Right lobe of liver (tissue), 6 donors: ENCODE measurements around the gene HDAC10. TPM values are rescaled to one million over a fixed set of nuclear protein-coding genes. Genes with fewer than 3 reads are reported as not detected.

Experiments used
- ATAC-seq, 4 donors: fragments of 200-7000 bp; cut with Tn5 transposase; one replicate each; pipeline ENCODE4 v1.9.1; 2020; ENCODE audit warnings: mild to moderate bottlenecking in 4 of 4, moderate library complexity in 4 of 4
- DNase-seq, 3 donors: peaks; one replicate each; pipeline ENCODE4 v3.0.0-alpha.2; 2020
- H3K27ac ChIP-seq, 3 donors: fragments of 200-600 bp; one replicate each; pipeline ENCODE4 v1.8.0; 2022
- H3K27me3 ChIP-seq, 2 donors: fragments of 200-600 bp; one replicate each; pipeline ENCODE4 v1.8.0; 2022
- H3K36me3 ChIP-seq, 4 donors: fragments of 200-600 bp; sonication (generic) in 1 of 4; one replicate each; pipeline versions ENCODE4 v1.5.1 to v1.8.0; 2017 to 2022; ENCODE audit warnings: control low read depth in 1 of 4
- H3K4me1 ChIP-seq, 4 donors: fragments of 200-600 bp; sonication (generic) in 1 of 4; one replicate each; pipeline versions ENCODE4 v1.5.1 to v1.8.0; 2017 to 2022; ENCODE audit warnings: control low read depth in 1 of 4
- H3K4me3 ChIP-seq, 3 donors: fragments of 200-600 bp; one replicate each; pipeline ENCODE4 v1.8.0; 2022
- H3K9me3 ChIP-seq, 4 donors: fragments of 200-600 bp; sonication (generic) in 1 of 4; one replicate each; pipeline versions ENCODE4 v1.5.1 to v1.8.0; 2017 to 2022; ENCODE audit warnings: control low read depth in 1 of 4
- POLR2A ChIP-seq: fragments of 450-650 bp; IDR thresholded peaks from one replicate; pipeline ENCODE4 v1.6.1; 2017; ENCODE audit warnings: antibody characterized with exemption, mild to moderate bottlenecking
- WGBS: methylation state at CpG from one replicate; pipeline ENCODE4 v1.1.6; 2018; ENCODE audit warnings: low coverage, low lambda C conversion rate; ENCODE audit not compliant: insufficient coverage; ENCODE audit errors: missing lambda C conversion rate; 5-methylcytosine and 5-hydroxymethylcytosine counted together
- intact Hi-C, 2 donors: fragments of 100-400 bp; cut with DNase I; formaldehyde crosslinking; loops; one replicate each; pipeline versions ENCODE4 v1.11.2 to v1.14.1; 2022
- total RNA-seq, 6 experiments: library from RNA; depleted of rRNA in 2 of 6; stranded (reverse); fragments of >200 nt in 2 of 6; fragmentation: NEBNext Ultra II Directional in 3 of 6; extraction: Animal tissue kit (Norgen Biotek cat#: 25700) in 3 of 6; gene quantifications; one replicate each; pipeline versions ENCODE4 v1.1.0 to v1.2.4, GENCODE V29; 2016 to 2023
- TF ChIP-seq, protein P1 (sequence below), 4 donors: fragments of 200-600 bp in 3 of 4; fragments of 450-650 bp in 1 of 4; IDR thresholded peaks; one replicate each; pipeline versions ENCODE4 v1.5.1 to v1.8.0; 2016 to 2022; ENCODE audit warnings: antibody characterized with exemption in 4 of 4, mild to moderate bottlenecking in 2 of 4
- donor health status: DM: no; HTN: yes; CAD: no.
- donor health status: DM: no; HTN: no; CAD: no.
- donor health status: DM: no; HTN: no; CAD: no.
- donor health status: DM: no; HTN: yes; CAD: no.
- donor health status: DM: no; HTN: yes; CAD: no.

Gene HDAC10
- total RNA-seq, 6 experiments from 2014 or later, result 19.6 to 30.5 (median 23.0) TPM

DNA sequence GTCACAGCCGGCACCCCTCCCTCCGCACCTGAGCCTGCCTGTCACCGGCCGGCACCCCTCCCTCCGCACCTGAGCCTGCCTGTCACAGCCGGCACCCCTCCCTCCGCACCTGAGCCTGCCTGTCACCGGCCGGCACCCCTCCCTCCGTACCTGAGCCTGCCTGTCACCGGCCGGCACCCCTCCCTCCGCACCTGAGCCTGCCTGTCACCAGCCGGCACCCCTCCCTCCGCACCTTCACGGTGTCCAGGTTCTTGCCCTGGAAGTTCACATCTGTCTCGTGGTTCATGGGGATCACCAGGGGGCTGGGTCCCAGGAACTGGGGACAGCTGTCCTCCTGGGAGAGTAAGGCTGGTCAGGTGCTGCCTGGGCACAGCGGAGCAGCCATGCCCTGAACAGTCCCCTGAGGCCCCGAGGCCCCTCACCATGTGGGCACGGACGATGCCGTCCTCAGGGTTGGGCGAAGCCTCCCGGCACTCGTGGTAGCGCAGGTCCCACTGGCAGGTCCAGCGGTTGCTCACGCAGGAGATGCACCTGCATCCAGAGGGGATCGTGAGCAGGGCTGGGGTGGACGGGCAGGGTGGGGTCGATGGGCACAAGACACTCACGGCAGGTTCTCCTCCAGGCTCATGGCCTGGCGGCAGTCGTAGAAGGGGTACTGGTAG is 34.6 kb upstream of the HDAC10 start:
- no peak for ATAC-seq
- H3K4me1 ChIP-seq, result no peaks in the 10 kb centered on the region
- WGBS, result 95% methylated on average over 3 of the region's 34 CpGs
- H3K27ac ChIP-seq, result no peak overlapping the region
- H3K9me3 ChIP-seq, result no peaks in the 10 kb centered on the region
- intact Hi-C loops, result no loop called here
- H3K4me3 ChIP-seq, result no peak overlapping the region
- no peak for TF ChIP-seq POLR2A
- TF ChIP-seq, protein P1, sequence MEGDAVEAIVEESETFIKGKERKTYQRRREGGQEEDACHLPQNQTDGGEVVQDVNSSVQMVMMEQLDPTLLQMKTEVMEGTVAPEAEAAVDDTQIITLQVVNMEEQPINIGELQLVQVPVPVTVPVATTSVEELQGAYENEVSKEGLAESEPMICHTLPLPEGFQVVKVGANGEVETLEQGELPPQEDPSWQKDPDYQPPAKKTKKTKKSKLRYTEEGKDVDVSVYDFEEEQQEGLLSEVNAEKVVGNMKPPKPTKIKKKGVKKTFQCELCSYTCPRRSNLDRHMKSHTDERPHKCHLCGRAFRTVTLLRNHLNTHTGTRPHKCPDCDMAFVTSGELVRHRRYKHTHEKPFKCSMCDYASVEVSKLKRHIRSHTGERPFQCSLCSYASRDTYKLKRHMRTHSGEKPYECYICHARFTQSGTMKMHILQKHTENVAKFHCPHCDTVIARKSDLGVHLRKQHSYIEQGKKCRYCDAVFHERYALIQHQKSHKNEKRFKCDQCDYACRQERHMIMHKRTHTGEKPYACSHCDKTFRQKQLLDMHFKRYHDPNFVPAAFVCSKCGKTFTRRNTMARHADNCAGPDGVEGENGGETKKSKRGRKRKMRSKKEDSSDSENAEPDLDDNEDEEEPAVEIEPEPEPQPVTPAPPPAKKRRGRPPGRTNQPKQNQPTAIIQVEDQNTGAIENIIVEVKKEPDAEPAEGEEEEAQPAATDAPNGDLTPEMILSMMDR (IDR thresholded peaks at IDR 0.05), result no peak
- H3K36me3 ChIP-seq, result peaks cover 6 to 86% (median 56%) of the 10 kb centered on the region in 4 donors
- no peaks in the 10 kb centered on the region for H3K27me3 ChIP-seq
- DNase-seq, result no peak

DNA sequence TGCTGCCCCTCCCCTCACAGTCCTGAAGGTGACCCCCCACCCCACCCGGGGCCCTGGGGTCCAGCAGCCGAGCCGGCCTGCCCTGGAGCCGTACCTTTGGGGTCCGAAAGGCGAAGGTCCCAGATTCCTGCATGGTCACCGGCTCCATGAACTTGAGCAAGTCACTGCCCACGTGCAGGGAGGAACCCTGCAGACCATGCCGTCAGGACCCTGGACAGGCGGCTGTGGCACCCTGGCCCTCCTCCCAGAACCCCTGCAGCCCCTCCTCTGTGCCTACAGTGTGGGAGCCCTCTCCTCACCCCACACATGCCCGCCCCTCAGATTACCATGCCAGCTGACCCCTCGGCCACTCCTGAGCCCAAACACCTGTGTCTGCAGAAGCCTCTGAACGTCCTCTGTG is 33.4 kb upstream of the HDAC10 start:
- H3K27ac ChIP-seq, result no peak overlapping the region
- DNase-seq, result no peak
- WGBS, result 71% methylated on average over 2 of the region's 13 CpGs
- no peaks in the 10 kb centered on the region for H3K27me3 ChIP-seq
- H3K4me1 ChIP-seq, result no peaks in the 10 kb centered on the region
- H3K4me3 ChIP-seq, result no peak overlapping the region
- intact Hi-C loops, result no loop called here
- peaks cover 6 to 90% (median 62%) of the 10 kb centered on the region in 4 donors for H3K36me3 ChIP-seq
- H3K9me3 ChIP-seq, result no peaks in the 10 kb centered on the region
- TF ChIP-seq, protein P1 (IDR thresholded peaks at IDR 0.05), result no peak
- TF ChIP-seq POLR2A, result no peak
- no peak for ATAC-seq

DNA sequence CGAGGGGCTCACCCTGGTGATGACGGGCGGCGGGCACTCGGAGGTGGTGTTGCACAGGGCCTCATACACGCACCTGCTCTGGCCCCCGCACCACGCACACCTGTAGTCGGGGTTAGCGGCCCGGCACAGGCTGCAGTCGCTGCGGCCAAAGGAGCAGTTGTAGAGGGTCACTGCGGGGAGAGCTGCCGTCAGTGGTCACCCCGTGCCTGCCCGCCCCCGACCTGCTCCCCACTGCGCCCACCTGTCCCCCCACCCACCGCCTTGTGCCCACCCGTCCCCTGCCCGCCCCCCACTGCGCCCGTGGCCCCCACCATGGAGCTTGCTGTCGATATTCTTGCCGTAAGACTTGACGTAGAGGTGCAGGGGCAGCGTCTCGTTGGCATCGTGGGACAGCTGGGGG is 32.8 kb upstream of the HDAC10 start:
- no peak for ATAC-seq
- no peak overlapping the region for H3K4me3 ChIP-seq
- no peaks in the 10 kb centered on the region for H3K27me3 ChIP-seq
- TF ChIP-seq, protein P1 (IDR thresholded peaks at IDR 0.05), result no peak
- TF ChIP-seq POLR2A, result no peak
- no peak for DNase-seq
- H3K27ac ChIP-seq, result no peak overlapping the region
- peaks cover 5 to 88% (median 62%) of the 10 kb centered on the region in 4 donors for H3K36me3 ChIP-seq
- 93% methylated on average over 5 of the region's 30 CpGs for WGBS
- no peaks in the 10 kb centered on the region for H3K4me1 ChIP-seq
- H3K9me3 ChIP-seq, result no peaks in the 10 kb centered on the region
- intact Hi-C loops, result no loop called here

DNA sequence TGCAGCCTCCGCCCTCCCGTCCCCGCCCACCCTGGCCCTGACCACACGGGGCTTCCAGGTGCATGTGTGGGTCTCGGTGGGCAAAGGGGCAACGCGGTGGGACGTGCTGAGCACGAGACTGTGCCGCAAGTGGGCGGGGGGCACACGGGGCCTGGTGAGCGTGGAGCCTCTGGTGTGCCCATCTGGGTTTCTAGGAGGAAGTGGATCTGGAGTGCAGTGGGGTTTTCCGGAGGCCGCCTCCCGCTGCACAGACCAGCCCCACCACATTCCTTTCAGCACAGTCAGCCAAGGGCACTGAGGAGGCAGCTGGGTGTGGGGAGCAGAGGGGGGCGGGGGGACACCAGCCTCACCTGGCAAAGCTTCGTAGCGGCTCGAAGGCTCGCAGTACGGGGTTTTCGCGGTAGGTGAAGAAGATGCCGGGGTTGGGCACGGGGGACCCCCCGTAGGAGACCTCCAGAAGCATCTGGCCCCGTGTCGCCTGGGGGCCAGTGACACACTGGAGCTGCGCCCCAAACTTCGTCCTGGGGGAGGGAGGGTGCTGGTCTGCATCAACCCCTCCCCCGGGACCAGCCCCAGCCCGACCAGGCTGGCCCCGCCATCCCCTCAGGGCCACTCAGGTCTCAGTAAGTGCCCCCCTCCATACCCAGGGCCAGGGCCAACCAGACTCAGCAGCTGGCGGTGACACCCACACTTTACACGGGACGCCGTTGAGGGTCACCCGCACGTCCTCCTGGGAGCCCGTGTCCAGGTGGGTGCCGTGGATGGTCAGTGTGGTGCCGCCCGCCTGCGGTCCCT is 31.5 kb upstream of the HDAC10 start:
- 82% methylated on average over 6 of the region's 45 CpGs for WGBS
- peak in 2 of 4 donors; percentile 2 to 55 for ATAC-seq
- DNase-seq, result no peak
- Histone ChIP-seq H3K4me3 (no peak overlapping the region), H3K4me1 (no peaks in the 10 kb centered on the region), H3K27me3 (no peaks in the 10 kb centered on the region), H3K36me3 (peaks cover 0 to 88% (median 56%) of the 10 kb centered on the region in 4 donors), H3K27ac (no peak overlapping the region), H3K9me3 (no peaks in the 10 kb centered on the region)
- TF ChIP-seq, protein P1 (IDR thresholded peaks at IDR 0.05), result no peak
- no peak for TF ChIP-seq POLR2A
- intact Hi-C loops, result no loop called here
